Natural killer cell treated with Interleukin-12 subunit alpha and Interleukin-12 subunit beta and Interleukin-15 and Interleukin-18, amount 100 ng/mL, for 72 hours (primary cell): Measurements from ENCODE around the gene ANKRD44. TPM values are rescaled to one million over a fixed set of nuclear protein-coding genes. Genes with fewer than 3 reads are reported as not detected.

Source experiments
- ATAC-seq, 2 donors: fragments of 150-1000 bp; cut with Tn5 transposase in 1 of 2; sonication (Bioruptor Pico), chemical (Tn5 transposase) in 1 of 2; 2 replicates each; pipeline ENCODE4 v1.10.0; 2021
- DNase-seq: peaks from one replicate; pipeline ENCODE4 v3.0.0; 2022; ENCODE audit warnings: low spot score
- H3K27ac Mint-ChIP-seq, 2 donors: 1 replicate in 1 of 2; 2 replicates in 1 of 2; pipeline ENCODE4 v1.8.0; 2022; ENCODE audit warnings: mixed read lengths in 2 of 2, mild to moderate bottlenecking in 1 of 2, moderate library complexity in 1 of 2
- H3K27me3 Mint-ChIP-seq, 2 donors: 1 replicate in 1 of 2; 2 replicates in 1 of 2; pipeline ENCODE4 v1.8.0; 2022; ENCODE audit warnings: mixed read lengths in 2 of 2
- H3K36me3 Mint-ChIP-seq: one replicate; pipeline ENCODE4 v1.8.0; 2022; ENCODE audit warnings: mixed read lengths
- H3K4me1 Mint-ChIP-seq, 2 donors: 1 replicate in 1 of 2; 2 replicates in 1 of 2; pipeline ENCODE4 v1.8.0; 2022; ENCODE audit warnings: low read depth in 2 of 2, mixed read lengths in 2 of 2, mild to moderate bottlenecking in 1 of 2
- H3K4me3 Mint-ChIP-seq: one replicate; pipeline ENCODE4 v1.8.0; 2022; ENCODE audit warnings: mixed read lengths
- H3K9me3 Mint-ChIP-seq: 2 replicates; pipeline ENCODE4 v1.8.0; 2022; ENCODE audit warnings: mixed read lengths
- total RNA-seq, 2 donors: library from RNA; stranded (reverse); gene quantifications; one replicate each; pipeline ENCODE4 v1.2.3, GENCODE V29; 2022

The ANKRD44 gene
- total RNA-seq, 2 donors from 2014 or later, result 307 to 413 TPM

- no peak for ATAC-seq
- Mint-ChIP-seq H3K27me3 (no peaks in the 10 kb centered on the region), H3K4me3 (no peak overlapping the region), H3K27ac (no peak overlapping the region), H3K4me1 (peaks cover 29 to 31% of the 10 kb centered on the region in 2 donors), H3K36me3 (peaks cover 16% of the 10 kb centered on the region), H3K9me3 (no peaks in the 10 kb centered on the region)
- no peak for DNase-seq
Observed at GRCh38 chr2:196980001-196980400, 330.6 kb downstream of the ANKRD44 start.

GRCh38 chr2:196977507-196977906 lies 333.1 kb downstream of the ANKRD44 start:
- peaks cover 21 to 23% of the 10 kb centered on the region in 2 donors for H3K4me1 Mint-ChIP-seq
- H3K9me3 Mint-ChIP-seq, result no peaks in the 10 kb centered on the region
- no peak for DNase-seq
- H3K27ac Mint-ChIP-seq, result no peak overlapping the region
- H3K36me3 Mint-ChIP-seq, result peaks cover 8% of the 10 kb centered on the region
- H3K27me3 Mint-ChIP-seq, result no peaks in the 10 kb centered on the region
- no peak overlapping the region for H3K4me3 Mint-ChIP-seq
- ATAC-seq, result no peak

- Mint-ChIP-seq H3K9me3 (no peaks in the 10 kb centered on the region), H3K4me1 (peaks cover 13 to 16% of the 10 kb centered on the region in 2 donors), H3K36me3 (no peaks in the 10 kb centered on the region), H3K27ac (no peak overlapping the region), H3K4me3 (no peak overlapping the region), H3K27me3 (no peaks in the 10 kb centered on the region)
- ATAC-seq, result peak in 1 of 2 donors; percentile 35
- DNase-seq, result no peak
Observed at GRCh38 chr2:196974970-196975369, 335.6 kb downstream of the ANKRD44 start.

- peaks cover 9 to 13% of the 10 kb centered on the region in 2 donors for H3K4me1 Mint-ChIP-seq
- DNase-seq (no peak), ATAC-seq (peak; percentile 57 to 75)
- H3K27me3 Mint-ChIP-seq, result no peaks in the 10 kb centered on the region
- peaks cover 3% of the 10 kb centered on the region for H3K9me3 Mint-ChIP-seq
- no peak overlapping the region for H3K27ac Mint-ChIP-seq
- no peak overlapping the region for H3K4me3 Mint-ChIP-seq
- H3K36me3 Mint-ChIP-seq, result peaks cover 5% of the 10 kb centered on the region
Observed at GRCh38 chr2:196971574-196972279, 338.9 kb downstream of the ANKRD44 start.

- H3K4me3 Mint-ChIP-seq, result no peak overlapping the region
- ATAC-seq, result peak in 1 of 2 donors; percentile 72
- peaks cover 5% of the 10 kb centered on the region for H3K36me3 Mint-ChIP-seq
Observed at GRCh38 chr2:196970099-196970498, 340.5 kb downstream of the ANKRD44 start.

GRCh38 chr2:196968516-196968915 lies 342.1 kb downstream of the ANKRD44 start:
- peak in 1 of 2 donors; percentile 53 for ATAC-seq
- DNase-seq, result no peak
- H3K36me3 Mint-ChIP-seq, result peaks cover 5% of the 10 kb centered on the region
- H3K27me3 Mint-ChIP-seq, result no peaks in the 10 kb centered on the region
- H3K4me3 Mint-ChIP-seq, result no peak overlapping the region
- peaks cover 6 to 10% of the 10 kb centered on the region in 2 donors for H3K4me1 Mint-ChIP-seq
- H3K27ac Mint-ChIP-seq, result peak overlapping the region in 1 of 2 donors; percentile 57
- H3K9me3 Mint-ChIP-seq, result peaks cover 3% of the 10 kb centered on the region

More at GRCh38 chr2:196970099-196970498, 340.5 kb downstream of the ANKRD44 start:
- no peaks in the 10 kb centered on the region for H3K27me3 Mint-ChIP-seq
- H3K4me1 Mint-ChIP-seq, result peaks cover 7 to 11% of the 10 kb centered on the region in 2 donors
- H3K27ac Mint-ChIP-seq, result no peak overlapping the region
- DNase-seq, result no peak
- peaks cover 3% of the 10 kb centered on the region for H3K9me3 Mint-ChIP-seq

GRCh38 chr2:196967775-196968174 lies 342.8 kb downstream of the ANKRD44 start:
- Mint-ChIP-seq H3K27me3 (no peaks in the 10 kb centered on the region), H3K27ac (peak overlapping the region in 1 of 2 donors; percentile 31), H3K9me3 (peaks cover 3% of the 10 kb centered on the region), H3K4me3 (no peak overlapping the region), H3K4me1 (peaks cover 12 to 14% of the 10 kb centered on the region in 2 donors), H3K36me3 (peaks cover 5% of the 10 kb centered on the region)
- DNase-seq, result no peak
- no peak for ATAC-seq

GRCh38 chr2:196967116-196967515 lies 343.5 kb downstream of the ANKRD44 start:
- peaks cover 3% of the 10 kb centered on the region for H3K9me3 Mint-ChIP-seq
- H3K36me3 Mint-ChIP-seq, result peaks cover 5% of the 10 kb centered on the region
- ATAC-seq, result no peak
- DNase-seq, result no peak
- no peak overlapping the region for H3K4me3 Mint-ChIP-seq
- peaks cover 18 to 19% of the 10 kb centered on the region in 2 donors for H3K4me1 Mint-ChIP-seq
- peak overlapping the region in 1 of 2 donors; percentile 11 for H3K27ac Mint-ChIP-seq
- H3K27me3 Mint-ChIP-seq, result no peaks in the 10 kb centered on the region

GRCh38 chr2:196966061-196966460 lies 344.5 kb downstream of the ANKRD44 start:
- Mint-ChIP-seq H3K27me3 (no peaks in the 10 kb centered on the region), H3K27ac (no peak overlapping the region), H3K9me3 (peaks cover 3% of the 10 kb centered on the region), H3K36me3 (peaks cover 5% of the 10 kb centered on the region), H3K4me1 (peaks cover 27 to 29% of the 10 kb centered on the region in 2 donors), H3K4me3 (no peak overlapping the region)
- ATAC-seq, result no peak
- no peak for DNase-seq

GRCh38 chr2:196965651-196966050 lies 344.9 kb downstream of the ANKRD44 start:
- Mint-ChIP-seq H3K4me1 (peaks cover 27 to 33% of the 10 kb centered on the region in 2 donors), H3K9me3 (peaks cover 3% of the 10 kb centered on the region), H3K4me3 (no peak overlapping the region), H3K36me3 (peaks cover 5% of the 10 kb centered on the region), H3K27ac (no peak overlapping the region), H3K27me3 (no peaks in the 10 kb centered on the region)
- ATAC-seq (no peak), DNase-seq (no peak)

GRCh38 chr2:196963961-196964360 lies 346.6 kb downstream of the ANKRD44 start:
- Mint-ChIP-seq H3K36me3 (peaks cover 10% of the 10 kb centered on the region), H3K4me1 (peaks cover 34 to 43% of the 10 kb centered on the region in 2 donors), H3K9me3 (peaks cover 3% of the 10 kb centered on the region), H3K4me3 (peak overlapping the region; percentile 65), H3K27ac (peak overlapping the region; percentile 15 to 40), H3K27me3 (no peaks in the 10 kb centered on the region)
- ATAC-seq, result no peak
- DNase-seq, result no peak

- H3K4me1 Mint-ChIP-seq, result peaks cover 35 to 49% of the 10 kb centered on the region in 2 donors
- peak overlapping the region; percentile 40 to 81 for H3K27ac Mint-ChIP-seq
- H3K27me3 Mint-ChIP-seq, result no peaks in the 10 kb centered on the region
- peak overlapping the region; percentile 81 for H3K4me3 Mint-ChIP-seq
- H3K9me3 Mint-ChIP-seq, result peaks cover 3% of the 10 kb centered on the region
- DNase-seq (no peak), ATAC-seq (peak; percentile 67 to 72)
- H3K36me3 Mint-ChIP-seq, result peaks cover 15% of the 10 kb centered on the region
Observed at GRCh38 chr2:196963043-196963442, 347.5 kb downstream of the ANKRD44 start.

GRCh38 chr2:196962325-196962724 lies 348.3 kb downstream of the ANKRD44 start:
- Mint-ChIP-seq H3K4me1 (peaks cover 32 to 56% of the 10 kb centered on the region in 2 donors), H3K27me3 (no peaks in the 10 kb centered on the region), H3K27ac (peak overlapping the region; percentile 40 to 81), H3K4me3 (peak overlapping the region; percentile 81), H3K9me3 (no peaks in the 10 kb centered on the region), H3K36me3 (peaks cover 11% of the 10 kb centered on the region)
- peak; percentile 83 to 87 for ATAC-seq
- no peak for DNase-seq

GRCh38 chr2:196961889-196962288 lies 348.7 kb downstream of the ANKRD44 start:
- Mint-ChIP-seq H3K4me3 (peak overlapping the region; percentile 81), H3K36me3 (peaks cover 11% of the 10 kb centered on the region), H3K27me3 (no peaks in the 10 kb centered on the region), H3K27ac (peak overlapping the region; percentile 40 to 81), H3K9me3 (no peaks in the 10 kb centered on the region), H3K4me1 (peaks cover 32 to 56% of the 10 kb centered on the region in 2 donors)
- no peak for DNase-seq
- peak; percentile 92 to 95 for ATAC-seq
